GM18870 (cell line): ENCODE data around the gene SCAF8.
"Not testable (repeated sequence)": the region's sequence is repeated elsewhere in the genome, so short reads cannot be mapped to it uniquely, and the experiment has no call there.

ENCODE experiments used
- ATAC-seq: cut with Tn5 transposase; IDR thresholded peaks from one replicate; pipeline ENCODE4 v1.9.1; 2021; ENCODE audit warnings: moderate library complexity; ENCODE audit not compliant: unreplicated experiment

SCAF8 gene

GRCh38 chr6:154779157-154779556, 45.9 kb downstream of the SCAF8 start:
- ATAC-seq, result not testable (repeated sequence)

GRCh38 chr6:154782193-154782592, 49.0 kb downstream of the SCAF8 start:
- ATAC-seq, result no peak

- ATAC-seq, result peak; percentile 63
Observed at GRCh38 chr6:154783229-154783628, 50.0 kb downstream of the SCAF8 start.

- no peak for ATAC-seq
Observed at GRCh38 chr6:154785075-154785474, 51.9 kb downstream of the SCAF8 start.

GRCh38 chr6:154786144-154786868, 53.1 kb downstream of the SCAF8 start:
- no peak for ATAC-seq

- ATAC-seq, result no peak
Observed at GRCh38 chr6:154791556-154792317, 58.5 kb downstream of the SCAF8 start.

- no peak for ATAC-seq
Observed at GRCh38 chr6:154792325-154792724, 59.1 kb downstream of the SCAF8 start.

- no peak for ATAC-seq
Observed at GRCh38 chr6:154792761-154793160, 59.5 kb downstream of the SCAF8 start.

- ATAC-seq, result no peak
Observed at GRCh38 chr6:154796484-154796883, 63.3 kb downstream of the SCAF8 start.

- no peak for ATAC-seq
Observed at GRCh38 chr6:154797857-154798256, 64.6 kb downstream of the SCAF8 start.

GRCh38 chr6:154800338-154800737, 67.1 kb downstream of the SCAF8 start:
- peak; percentile 55 for ATAC-seq

- no peak for ATAC-seq
Observed at GRCh38 chr6:154805288-154805911, 72.2 kb downstream of the SCAF8 start.

- no peak for ATAC-seq
Observed at GRCh38 chr6:154806804-154807203, 73.6 kb downstream of the SCAF8 start.

GRCh38 chr6:154811663-154812062, 78.4 kb downstream of the SCAF8 start:
- ATAC-seq, result not testable (repeated sequence)

GRCh38 chr6:154814063-154814462, 80.8 kb downstream of the SCAF8 start:
- peak; percentile 80 for ATAC-seq

- ATAC-seq, result no peak
Observed at GRCh38 chr6:154815938-154816820, 83.0 kb downstream of the SCAF8 start.

- ATAC-seq, result no peak
Observed at GRCh38 chr6:154821099-154821498, 87.9 kb downstream of the SCAF8 start.

- no peak for ATAC-seq
Observed at GRCh38 chr6:154821638-154822037, 88.4 kb downstream of the SCAF8 start.

- no peak for ATAC-seq
Observed at GRCh38 chr6:154822947-154823558, 89.8 kb downstream of the SCAF8 start.

GRCh38 chr6:154824076-154824475, 90.9 kb downstream of the SCAF8 start:
- no peak for ATAC-seq
